Motor neuron (in vitro differentiated cells): ENCODE data around the gene TIMM21. TPM values are rescaled to one million over a fixed set of nuclear protein-coding genes. Genes with fewer than 3 reads are reported as not detected.

Experiments
- ATAC-seq, 8 experiments: fragments of 200-7000 bp; cut with Tn5 transposase; replicated peaks in 6 of 8; 2 replicates each; pipeline ENCODE4 v1.8.0; 2021; ENCODE audit warnings: mild to moderate bottlenecking in 8 of 8, moderate library complexity in 8 of 8
- H3K27ac ChIP-seq, 2 donors: fragments of 250-450 bp; sonication (Bioruptor Pico); 2 replicates each; pipeline ENCODE4 v1.9.0; 2021; ENCODE audit warnings: antibody characterized with exemption in 2 of 2, mild to moderate bottlenecking in 2 of 2, moderate library complexity in 1 of 2
- H3K4me1 ChIP-seq, 2 donors: fragments of 250-450 bp; sonication (Bioruptor Pico); replicated peaks in 1 of 2; 2 replicates each; pipeline ENCODE4 v1.6.1; 2021; ENCODE audit warnings: antibody characterized with exemption in 2 of 2, mild to moderate bottlenecking in 2 of 2, moderate library complexity in 1 of 2
- H3K4me3 ChIP-seq, 5 donors: fragments of 250-450 bp; sonication (Bioruptor Pico); 2 replicates each; pipeline ENCODE4 v1.9.0; 2021; ENCODE audit warnings: antibody characterized with exemption in 5 of 5, mild to moderate bottlenecking in 5 of 5, moderate library complexity in 4 of 5
- whole genome bisulfite sequencing, 10 experiments: fragments of 450-650 bp; shearing (Covaris generic); methylation state at CpG; one replicate each; pipeline ENCODE4 v1.0.0; 2022; 5-methylcytosine and 5-hydroxymethylcytosine counted together
- in situ Hi-C, 9 experiments: fragments of 400-800 bp; cut with MboI; loops; one replicate each; pipeline ENCODE4 v1.15.0; 2021; ENCODE audit warnings: low sequenced_read_pairs in 9 of 9, low pct_unique_long_range_greater_than_20kb in 2 of 9; ENCODE audit not compliant: unreplicated experiment in 9 of 9
- total RNA-seq, 8 experiments: library from RNA; unstranded; fragments of 300-600 nt; gene quantifications; 2 replicates each; pipeline versions ENCODE4 v1.2.3 to v1.2.4, GENCODE V29; 2022

TIMM21 gene
- total RNA-seq, 8 experiments from 2014 or later, result 20.2 to 46.1 (median 30.2) TPM

DNA sequence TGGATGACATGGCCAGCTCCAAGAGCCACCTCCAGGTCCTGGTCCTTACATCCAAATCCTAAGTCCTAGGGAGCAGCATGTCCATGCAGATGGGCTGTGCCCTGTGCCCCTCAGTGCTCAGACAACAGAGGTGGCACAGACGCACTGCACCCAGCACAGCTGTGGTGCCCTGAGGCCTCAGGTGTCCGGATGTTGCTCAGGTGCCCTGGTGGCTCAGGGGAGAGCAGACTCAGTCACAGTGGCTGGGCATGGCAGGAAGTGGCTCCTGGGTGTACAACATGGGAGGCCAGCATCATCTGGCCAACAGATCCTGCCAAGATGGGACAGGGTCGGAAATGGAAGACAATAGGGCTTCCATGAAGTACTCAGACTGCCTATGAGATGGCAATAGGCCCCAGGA, 50.1 kb downstream of the TIMM21 start:
- ATAC-seq, result no peak
- Histone ChIP-seq H3K27ac (no peak overlapping the region), H3K4me1 (no peaks in the 10 kb centered on the region), H3K4me3 (no peak overlapping the region)
- in situ Hi-C loops, result loop anchor here in 4 of 9 experiments (10.0 to 25.0 kb wide), 4 partner anchors 136 to 364 kb away; partner anchors contain the start of gene CNDP2 (in 2 of the 4)
- 40 to 100% (median 86%) methylated on average over 1 to 3 of the region's 3 CpGs; no CpG with 5 or more reads in 6 of the 10 experiments for WGBS, 10 experiments

DNA sequence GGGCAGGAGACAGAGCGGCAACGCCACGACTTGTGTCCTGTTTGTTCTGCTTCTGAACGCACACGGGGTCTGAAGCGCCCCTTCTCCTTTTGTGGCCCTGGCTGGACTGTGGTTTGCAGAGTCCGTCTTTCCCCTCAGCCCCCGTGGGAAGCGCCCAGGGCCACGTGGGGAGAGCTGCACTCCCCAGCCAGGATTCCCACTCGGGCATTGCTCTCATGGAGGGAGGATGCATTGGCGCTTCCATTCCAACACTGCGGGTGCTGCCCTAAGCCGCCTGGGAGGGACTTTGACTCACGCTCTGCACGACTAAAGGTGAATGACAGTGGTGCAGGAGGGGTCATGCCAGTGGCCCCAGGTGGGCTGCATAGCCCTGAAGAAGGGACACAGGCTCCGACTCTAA, 52.5 kb downstream of the TIMM21 start:
- 40 to 100% (median 81%) methylated on average over 1 to 11 of the region's 17 CpGs; no CpG with 5 or more reads in 2 of the 10 experiments for WGBS, 10 experiments
- no peak overlapping the region for H3K4me3 ChIP-seq
- in situ Hi-C loops, result no loop called here
- no peak for ATAC-seq
- H3K27ac ChIP-seq, result no peak overlapping the region
- no peaks in the 10 kb centered on the region for H3K4me1 ChIP-seq

DNA sequence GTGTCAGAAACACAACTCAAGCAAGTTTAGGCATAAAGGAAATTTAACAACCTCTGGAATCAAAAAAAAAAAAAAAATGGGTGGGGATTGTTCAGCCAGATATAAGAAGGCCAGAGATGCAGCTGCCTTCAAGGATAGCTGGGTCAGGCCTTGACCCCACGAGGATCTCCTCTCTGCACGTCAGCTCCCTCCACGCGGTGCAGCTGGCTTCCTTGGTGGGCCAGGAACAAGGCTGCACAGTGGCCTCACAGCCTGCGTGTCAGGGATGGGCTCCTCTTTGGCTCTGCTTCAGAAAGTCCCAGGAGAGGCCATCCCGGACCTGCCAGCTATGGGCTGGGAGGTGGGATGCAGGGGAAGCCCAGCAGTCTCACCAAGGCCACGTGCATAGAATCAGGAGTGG, 55.5 kb downstream of the TIMM21 start:
- ATAC-seq, result no peak
- Histone ChIP-seq H3K27ac (no peak overlapping the region), H3K4me1 (no peaks in the 10 kb centered on the region), H3K4me3 (no peak overlapping the region)
- WGBS, 10 experiments, result 20 to 93% (median 56%) methylated on average over 2 to 5 of the region's 7 CpGs; no CpG with 5 or more reads in 3 of the 10 experiments
- in situ Hi-C loops, result no loop called here

DNA sequence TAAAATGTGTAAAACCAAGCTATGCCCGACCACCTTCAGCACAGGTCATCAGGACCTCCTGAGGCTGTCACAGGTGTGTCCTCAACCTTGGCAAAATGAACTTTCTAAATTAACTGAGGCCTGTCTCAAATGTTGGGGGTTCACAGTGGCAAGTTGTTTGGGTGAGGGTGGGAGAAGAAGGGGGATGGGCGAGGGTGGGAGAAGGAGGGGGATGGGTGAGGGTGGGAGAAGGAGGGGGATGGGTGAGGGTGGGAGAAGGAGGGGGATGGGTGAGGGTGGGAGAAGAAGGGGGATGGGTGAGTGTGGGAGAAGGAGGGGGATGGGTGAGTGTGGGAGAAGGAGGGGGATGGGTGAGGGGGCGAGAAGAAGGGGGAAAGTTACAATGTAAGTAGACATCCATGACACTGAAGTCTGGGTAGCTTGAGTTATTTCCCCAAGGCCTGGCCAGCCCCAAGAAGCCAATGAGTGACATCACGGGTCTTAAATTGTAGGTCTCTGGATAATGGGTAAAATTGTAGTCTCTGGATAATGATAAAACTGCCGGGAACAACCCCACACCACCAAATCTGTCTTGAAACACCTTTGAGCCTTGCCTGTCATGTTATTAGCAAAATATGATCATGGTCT, 56.3 kb downstream of the TIMM21 start:
- no peak overlapping the region for H3K4me3 ChIP-seq
- in situ Hi-C loops, result no loop called here
- H3K27ac ChIP-seq, result no peak overlapping the region
- no peak for ATAC-seq
- no peaks in the 10 kb centered on the region for H3K4me1 ChIP-seq
- 50 to 100% (median 85%) methylated on average over 1 to 3 of the region's 5 CpGs; no CpG with 5 or more reads in 5 of the 10 experiments for WGBS, 10 experiments

Other genes starting within 250 kb of the TIMM21 start
- 1 to 10 TPM in 6 of 8 experiments, under 1 TPM in 2; 0.36 to 6.0 (median 3.3) TPM for gene FBXO15, start 689 bp upstream of the TIMM21 start, total RNA-seq
- gene CYB5A, start 143.4 kb downstream of the TIMM21 start, total RNA-seq, result 10 to 100 TPM; 26.4 to 63.6 (median 35.5) TPM
- under 1 TPM in 2 of 8 experiments, not detected in 6; 0.05 to 0.14 TPM for gene C18orf63, start 167.3 kb downstream of the TIMM21 start, total RNA-seq